ENCODE results near the gene MARK2.

Gene MARK2

DNA sequence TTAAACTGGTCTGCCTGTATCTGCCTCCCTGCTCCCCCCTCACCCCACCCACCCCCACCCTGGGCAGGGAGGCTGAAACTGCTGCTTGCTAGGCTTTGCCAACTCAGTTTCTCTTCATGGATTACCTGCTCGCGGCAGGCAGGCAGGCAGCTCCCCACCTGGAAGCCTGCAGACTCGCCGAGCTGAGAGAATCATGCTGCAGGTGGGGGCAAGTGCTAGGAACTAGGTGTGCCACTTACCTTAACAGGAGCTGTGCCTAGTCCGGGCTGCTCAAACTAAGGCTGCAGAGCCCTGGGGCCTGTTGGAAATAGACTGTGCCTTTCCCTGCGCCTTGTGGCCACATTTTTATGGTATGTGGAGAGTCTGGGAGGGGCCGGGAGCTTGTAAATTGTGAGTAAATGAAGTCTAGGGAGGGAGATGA lies 30.3 kb downstream of the MARK2 start:
- Histone ChIP-seq H3K9me3 (ENCODE audit: control extremely low read depth in 1 of 5, control insufficient read depth in 4 of 5, insufficient read depth in 2 of 5, low read depth in 1 of 5, low read length in 4 of 5) (no peaks in the 10 kb centered on the region), H3K4me1 (ENCODE audit: control extremely low read depth in 1 of 4, control insufficient read depth in 4 of 4, insufficient read depth in 4 of 4, low read length in 3 of 4) (peaks cover 29 to 91% (median 87%) of the 10 kb centered on the region in 4 experiments), H3K27me3 (replicated peaks in 2 of 5; ENCODE audit: control insufficient read depth in 4 of 5, insufficient read depth in 5 of 5, low read length in 4 of 5) (no peaks in the 10 kb centered on the region), H3K4me3 (ENCODE audit: control insufficient read depth in 1 of 7, extremely low read depth in 1 of 7, insufficient read depth in 4 of 7, low read depth in 2 of 7, low read length in 6 of 7) (no peak overlapping the region), H3K36me3 (ENCODE audit: control insufficient read depth in 4 of 4, insufficient read depth in 4 of 4, low read length in 3 of 4) (peaks cover 0 to 4% (median 0%) of the 10 kb centered on the region in 4 experiments), H3K27ac (ENCODE audit: insufficient read depth in 1 of 2, low read depth in 1 of 2, low read length in 2 of 2, poor library complexity in 1 of 2, severe bottlenecking in 2 of 2) (no peak overlapping the region)
- WGBS (ENCODE audit: insufficient coverage): 93% methylated on average over 6 of the region's 7 CpGs
- ChIA-PET POLR2A (no interaction called here), CTCF (interaction anchor here (0.8 to 2.6 kb wide), 3 partner anchors 14 to 31 kb away, joined by 3 to 30 read pairs (median 5); partner anchors contain the start of gene MARK2)
- no peak for DNase-seq

DNA sequence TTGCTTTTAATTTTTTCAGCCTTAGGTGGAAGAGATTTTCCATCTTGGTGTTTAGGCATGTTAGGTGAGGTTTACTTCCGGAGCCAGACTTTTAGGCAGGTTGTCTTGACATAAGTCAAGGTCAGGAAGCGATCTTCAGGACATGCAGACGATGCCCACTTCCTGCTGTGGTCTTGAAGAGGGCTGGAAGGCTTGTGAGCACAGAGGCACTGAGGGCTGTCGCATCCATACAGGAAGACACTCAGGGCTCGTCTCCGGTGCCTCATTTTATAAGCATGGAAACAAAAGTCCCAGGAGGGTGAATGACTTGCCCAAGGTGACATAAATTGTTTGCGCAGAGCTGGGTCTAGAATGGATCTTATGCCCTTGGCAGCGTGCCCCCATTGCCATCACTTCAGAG lies 30.8 kb downstream of the MARK2 start:
- no peak overlapping the region for H3K27ac ChIP-seq (ENCODE audit: insufficient read depth in 1 of 2, low read depth in 1 of 2, low read length in 2 of 2, poor library complexity in 1 of 2, severe bottlenecking in 2 of 2)
- DNase-seq: peak in 2 of 3 donors; percentile 39 to 43
- peak overlapping the region in 1 of 7 experiments; percentile 33 for H3K4me3 ChIP-seq (ENCODE audit: control insufficient read depth in 1 of 7, extremely low read depth in 1 of 7, insufficient read depth in 4 of 7, low read depth in 2 of 7, low read length in 6 of 7)
- POLR2A ChIA-PET: no interaction called here
- CTCF ChIA-PET: interaction anchor here (1.5 to 2.6 kb wide), 2 partner anchors 25 to 31 kb away, joined by 5 to 30 read pairs; partner anchors contain the start of gene MARK2
- no peaks in the 10 kb centered on the region for H3K27me3 ChIP-seq (replicated peaks in 2 of 5; ENCODE audit: control insufficient read depth in 4 of 5, insufficient read depth in 5 of 5, low read length in 4 of 5)
- peaks cover 0 to 4% (median under 1%) of the 10 kb centered on the region in 4 experiments for H3K36me3 ChIP-seq (ENCODE audit: control insufficient read depth in 4 of 4, insufficient read depth in 4 of 4, low read length in 3 of 4)
- peaks cover 29 to 96% (median 92%) of the 10 kb centered on the region in 4 experiments for H3K4me1 ChIP-seq (ENCODE audit: control extremely low read depth in 1 of 4, control insufficient read depth in 4 of 4, insufficient read depth in 4 of 4, low read length in 3 of 4)
- WGBS (ENCODE audit: insufficient coverage): 29% methylated on average over 7 of the region's 8 CpGs
- no peaks in the 10 kb centered on the region for H3K9me3 ChIP-seq (ENCODE audit: control extremely low read depth in 1 of 5, control insufficient read depth in 4 of 5, insufficient read depth in 2 of 5, low read depth in 1 of 5, low read length in 4 of 5)

DNA sequence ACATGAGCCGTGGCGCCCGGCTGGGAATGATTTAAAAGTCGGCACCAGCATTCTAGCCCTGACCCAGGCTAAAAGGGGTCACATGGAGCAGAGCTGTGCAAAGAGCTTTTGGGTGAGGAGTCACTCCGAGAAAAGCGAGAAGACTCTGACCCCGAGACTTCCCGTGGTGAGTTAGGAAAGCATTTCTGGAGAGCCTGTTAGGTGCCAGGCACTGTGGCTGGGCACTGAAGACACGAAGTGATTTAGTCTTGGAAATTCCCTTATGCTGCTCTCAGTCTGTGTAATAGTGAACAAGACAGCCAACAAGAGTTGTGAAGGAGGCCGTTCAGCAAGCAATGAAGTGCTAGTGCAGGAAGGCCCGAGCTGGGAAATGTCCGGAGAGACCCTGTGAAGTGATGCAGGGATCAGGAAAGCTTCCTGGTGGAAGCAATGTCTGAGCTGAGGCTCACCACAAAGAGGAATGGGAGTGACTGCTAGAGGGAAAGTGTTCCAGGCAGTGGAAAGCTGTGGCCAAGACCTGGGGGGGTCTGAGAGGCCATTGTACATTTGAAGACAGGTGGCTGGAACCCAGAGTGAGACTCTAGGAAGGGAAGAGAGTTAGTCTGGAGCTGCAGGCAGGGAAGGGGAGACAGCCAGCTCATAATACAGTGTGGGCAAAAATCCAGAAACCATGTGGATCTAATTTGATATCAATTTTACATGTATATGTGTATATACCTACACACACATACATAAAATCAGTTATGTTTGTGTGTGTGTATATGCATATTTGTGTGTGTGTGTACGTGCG lies 31.6 kb downstream of the MARK2 start:
- Histone ChIP-seq H3K36me3 (ENCODE audit: control insufficient read depth in 4 of 4, insufficient read depth in 4 of 4, low read length in 3 of 4) (peaks cover 0 to 4% (median under 1%) of the 10 kb centered on the region in 4 experiments), H3K4me1 (ENCODE audit: control extremely low read depth in 1 of 4, control insufficient read depth in 4 of 4, insufficient read depth in 4 of 4, low read length in 3 of 4) (peaks cover 26 to 94% (median 90%) of the 10 kb centered on the region in 4 experiments), H3K27ac (ENCODE audit: insufficient read depth in 1 of 2, low read depth in 1 of 2, low read length in 2 of 2, poor library complexity in 1 of 2, severe bottlenecking in 2 of 2) (peak overlapping the region in 1 of 2 experiments; percentile 29), H3K4me3 (ENCODE audit: control insufficient read depth in 1 of 7, extremely low read depth in 1 of 7, insufficient read depth in 4 of 7, low read depth in 2 of 7, low read length in 6 of 7) (peak overlapping the region in 1 of 7 experiments; percentile 25), H3K27me3 (replicated peaks in 2 of 5; ENCODE audit: control insufficient read depth in 4 of 5, insufficient read depth in 5 of 5, low read length in 4 of 5) (no peaks in the 10 kb centered on the region), H3K9me3 (ENCODE audit: control extremely low read depth in 1 of 5, control insufficient read depth in 4 of 5, insufficient read depth in 2 of 5, low read depth in 1 of 5, low read length in 4 of 5) (no peaks in the 10 kb centered on the region)
- ChIA-PET CTCF (interaction anchor here (0.8 to 2.6 kb wide), 4 partner anchors 12 to 32 kb away, joined by 3 to 30 read pairs (median 4); partner anchors contain the start of gene MARK2), POLR2A (interaction anchor here (0.9 kb wide), 1 partner anchor 31 kb away, joined by 3 read pairs; no protein-coding TSS in a partner anchor)
- WGBS (ENCODE audit: insufficient coverage): 95% methylated on average over 12 of the region's 14 CpGs
- DNase-seq: no peak

DNA sequence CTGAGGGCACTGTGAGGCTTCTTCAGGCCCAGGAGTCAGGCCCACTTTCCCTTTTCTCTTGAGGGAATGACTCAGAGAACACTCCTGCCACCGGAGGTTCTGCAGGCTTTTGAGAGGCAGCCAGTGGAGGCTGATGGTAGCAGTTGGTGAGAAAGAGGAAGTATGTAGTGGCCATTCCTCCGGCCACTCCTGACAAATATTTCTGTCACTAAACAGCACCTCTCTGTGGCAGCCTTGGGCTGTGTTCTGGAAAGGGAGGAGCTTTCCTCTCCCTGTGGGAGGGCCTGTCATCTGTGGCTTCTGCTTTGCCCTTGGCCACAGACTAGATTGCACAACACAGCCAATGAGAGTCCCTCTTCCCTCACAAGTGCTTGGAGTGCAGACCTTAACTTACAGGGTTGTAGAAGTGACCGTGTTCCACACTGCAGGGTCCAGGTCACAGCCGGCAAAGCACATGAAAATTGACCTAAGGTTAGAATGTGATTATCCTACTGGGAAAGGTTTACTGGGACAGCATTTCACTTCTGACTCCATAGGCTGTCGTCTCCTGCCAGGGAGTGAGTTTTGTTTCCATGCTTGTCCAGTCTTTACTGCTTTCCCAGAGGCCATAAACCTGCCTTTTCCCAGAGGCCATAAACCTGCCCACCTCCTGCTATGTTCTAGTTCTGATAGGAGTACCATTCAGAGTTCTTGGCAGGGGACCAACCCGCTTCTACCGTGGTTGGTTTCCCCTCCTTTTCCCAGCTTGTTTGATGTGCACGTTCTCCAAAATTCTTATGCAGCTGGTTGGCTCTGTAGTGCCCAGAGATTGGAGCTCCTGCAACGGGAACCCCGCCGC lies 33.3 kb downstream of the MARK2 start:
- ChIA-PET POLR2A (interaction anchor here (1.1 kb wide), 1 partner anchor 33 kb away, joined by 3 read pairs; the partner anchor contains the start of gene MARK2), CTCF (interaction anchor here (0.9 to 9.6 kb wide), 16 partner anchors 9 to 277 kb away, joined by 3 to 71 read pairs (median 4); partner anchors contain the start of gene MARK2)
- no peaks in the 10 kb centered on the region for H3K27me3 ChIP-seq (replicated peaks in 2 of 5; ENCODE audit: control insufficient read depth in 4 of 5, insufficient read depth in 5 of 5, low read length in 4 of 5)
- peak overlapping the region in 3 of 7 experiments; percentile 3 to 59 (median 48) for H3K4me3 ChIP-seq (ENCODE audit: control insufficient read depth in 1 of 7, extremely low read depth in 1 of 7, insufficient read depth in 4 of 7, low read depth in 2 of 7, low read length in 6 of 7)
- H3K4me1 ChIP-seq (ENCODE audit: control extremely low read depth in 1 of 4, control insufficient read depth in 4 of 4, insufficient read depth in 4 of 4, low read length in 3 of 4): peaks cover 17 to 83% (median 76%) of the 10 kb centered on the region in 4 experiments
- H3K27ac ChIP-seq (ENCODE audit: insufficient read depth in 1 of 2, low read depth in 1 of 2, low read length in 2 of 2, poor library complexity in 1 of 2, severe bottlenecking in 2 of 2): no peak overlapping the region
- peaks cover 0 to 5% (median 3%) of the 10 kb centered on the region in 4 experiments for H3K36me3 ChIP-seq (ENCODE audit: control insufficient read depth in 4 of 4, insufficient read depth in 4 of 4, low read length in 3 of 4)
- WGBS (ENCODE audit: insufficient coverage): 14% methylated on average over 6 of the region's 11 CpGs
- peak; percentile 84 to 96 (median 96) for DNase-seq
- no peaks in the 10 kb centered on the region for H3K9me3 ChIP-seq (ENCODE audit: control extremely low read depth in 1 of 5, control insufficient read depth in 4 of 5, insufficient read depth in 2 of 5, low read depth in 1 of 5, low read length in 4 of 5)

DNA sequence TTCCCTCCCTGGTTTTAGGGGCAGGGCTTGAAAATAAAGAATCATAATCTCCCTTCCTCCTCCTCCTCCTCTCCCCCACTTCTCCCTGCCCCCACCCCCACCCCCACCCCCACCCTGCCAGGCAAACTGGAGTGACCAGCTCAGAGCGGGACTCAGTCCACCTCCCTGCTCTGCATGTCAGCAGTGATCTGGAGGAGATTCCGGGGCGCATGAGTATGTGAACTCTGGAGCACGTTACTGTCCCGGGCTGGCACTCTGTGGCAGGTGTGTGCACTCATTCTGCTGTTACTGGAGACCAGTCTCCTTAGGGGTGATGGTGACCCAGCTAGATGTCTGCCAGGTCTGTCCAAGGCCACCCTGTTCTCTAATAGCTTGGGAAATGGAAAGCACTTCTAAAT lies 33.9 kb downstream of the MARK2 start:
- Histone ChIP-seq H3K9me3 (ENCODE audit: control extremely low read depth in 1 of 5, control insufficient read depth in 4 of 5, insufficient read depth in 2 of 5, low read depth in 1 of 5, low read length in 4 of 5) (no peaks in the 10 kb centered on the region), H3K36me3 (ENCODE audit: control insufficient read depth in 4 of 4, insufficient read depth in 4 of 4, low read length in 3 of 4) (peaks cover 0 to 5% (median 2%) of the 10 kb centered on the region in 4 experiments), H3K4me1 (ENCODE audit: control extremely low read depth in 1 of 4, control insufficient read depth in 4 of 4, insufficient read depth in 4 of 4, low read length in 3 of 4) (peaks cover 15 to 77% (median 70%) of the 10 kb centered on the region in 4 experiments), H3K4me3 (ENCODE audit: control insufficient read depth in 1 of 7, extremely low read depth in 1 of 7, insufficient read depth in 4 of 7, low read depth in 2 of 7, low read length in 6 of 7) (no peak overlapping the region), H3K27ac (ENCODE audit: insufficient read depth in 1 of 2, low read depth in 1 of 2, low read length in 2 of 2, poor library complexity in 1 of 2, severe bottlenecking in 2 of 2) (no peak overlapping the region), H3K27me3 (replicated peaks in 2 of 5; ENCODE audit: control insufficient read depth in 4 of 5, insufficient read depth in 5 of 5, low read length in 4 of 5) (no peaks in the 10 kb centered on the region)
- CTCF ChIA-PET: interaction anchor here (0.6 to 9.6 kb wide), 22 partner anchors 10 to 276 kb away, joined by 3 to 71 read pairs (median 4); partner anchors contain the start of gene MARK2
- DNase-seq: no peak
- POLR2A ChIA-PET: no interaction called here
- 70% methylated on average over 2 of the region's 5 CpGs for WGBS (ENCODE audit: insufficient coverage)

DNA sequence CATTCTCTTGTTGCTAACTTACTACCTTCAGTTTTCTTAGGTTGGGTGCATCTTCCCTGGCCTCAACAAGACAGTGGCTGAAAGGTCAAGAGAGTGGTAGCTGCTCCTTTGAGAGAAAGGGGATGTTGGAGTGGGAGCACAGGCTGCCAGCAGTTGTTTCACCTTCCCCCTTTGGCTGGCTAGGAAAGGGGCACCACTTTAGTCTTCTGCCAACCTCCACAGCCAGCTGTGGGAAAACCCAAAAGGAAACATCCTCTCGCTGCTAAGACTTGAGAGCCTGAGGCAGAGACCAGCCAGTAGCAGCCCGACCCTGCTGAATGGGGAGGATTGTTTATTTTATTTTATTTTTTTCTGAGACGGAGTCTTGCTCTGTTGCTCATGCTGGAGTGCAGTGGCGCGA lies 34.4 kb downstream of the MARK2 start:
- Histone ChIP-seq H3K9me3 (ENCODE audit: control extremely low read depth in 1 of 5, control insufficient read depth in 4 of 5, insufficient read depth in 2 of 5, low read depth in 1 of 5, low read length in 4 of 5) (no peaks in the 10 kb centered on the region), H3K27me3 (replicated peaks in 2 of 5; ENCODE audit: control insufficient read depth in 4 of 5, insufficient read depth in 5 of 5, low read length in 4 of 5) (no peaks in the 10 kb centered on the region), H3K27ac (ENCODE audit: insufficient read depth in 1 of 2, low read depth in 1 of 2, low read length in 2 of 2, poor library complexity in 1 of 2, severe bottlenecking in 2 of 2) (peak overlapping the region in 1 of 2 experiments; percentile 12), H3K4me1 (ENCODE audit: control extremely low read depth in 1 of 4, control insufficient read depth in 4 of 4, insufficient read depth in 4 of 4, low read length in 3 of 4) (peaks cover 13 to 73% (median 65%) of the 10 kb centered on the region in 4 experiments), H3K36me3 (ENCODE audit: control insufficient read depth in 4 of 4, insufficient read depth in 4 of 4, low read length in 3 of 4) (peaks cover 0 to 5% (median 2%) of the 10 kb centered on the region in 4 experiments), H3K4me3 (ENCODE audit: control insufficient read depth in 1 of 7, extremely low read depth in 1 of 7, insufficient read depth in 4 of 7, low read depth in 2 of 7, low read length in 6 of 7) (no peak overlapping the region)
- 81% methylated on average over 4 of the region's 5 CpGs for WGBS (ENCODE audit: insufficient coverage)
- ChIA-PET CTCF (interaction anchor here (0.6 to 9.6 kb wide), 22 partner anchors 10 to 276 kb away, joined by 3 to 71 read pairs (median 4); partner anchors contain the start of gene MARK2), POLR2A (no interaction called here)
- DNase-seq: no peak
